ENCODE data around the gene SERPIND1.

- TF ChIP-seq CTCF (IDR thresholded peaks at IDR 0.05; ENCODE audit: low read depth, low read length, poor library complexity, severe bottlenecking) (peak; percentile 10), EZH2phosphoT487 (IDR thresholded peaks at IDR 0.05; ENCODE audit: borderline replicate concordance, low read length) (no peak)
These were observed 15.2 kb upstream of the SERPIND1 start for GRCh38 chr22:20758688-20759087.

Measured in DOHH2 (cell line).